ENCODE measurements around the gene ABHD1. TPM values are rescaled to one million over a fixed set of nuclear protein-coding genes. Genes with fewer than 3 reads are reported as not detected.

ABHD1 gene
- total and polyA plus RNA-seq, 4 donors, result 0.09 to 2.0 (median 0.61) TPM

GRCh38 chr2:27081984-27082772 is 41.4 kb upstream of the ABHD1 start:
- H3K27me3 ChIP-seq (ENCODE audit: control insufficient read depth in 4 of 4, insufficient read depth in 4 of 4, low read length in 3 of 4), result no peaks in the 10 kb centered on the region
- peaks cover 9 to 53% (median 25%) of the 10 kb centered on the region in 4 donors for H3K4me1 ChIP-seq (ENCODE audit: control insufficient read depth in 4 of 4, insufficient read depth in 4 of 4, low read length in 3 of 4)
- TF ChIP-seq NR2F2 (IDR thresholded peaks at IDR 0.05) (no peak), TAF1 (conservative IDR thresholded peaks at IDR 0.05) (no peak), REST (IDR thresholded peaks at IDR 0.05) (no peak), FOXA1 (IDR thresholded peaks at IDR 0.05) (no peak), RAD21 (IDR thresholded peaks at IDR 0.05) (no peak), ATF3 (IDR thresholded peaks at IDR 0.05) (no peak), EGR1 (IDR thresholded peaks at IDR 0.05; ENCODE audit: low read depth in 2 of 2) (no peak), ZBTB33 (IDR thresholded peaks at IDR 0.05) (no peak), HNF4G (IDR thresholded peaks at IDR 0.05) (no peak), FOXA2 (IDR thresholded peaks at IDR 0.05) (no peak), SP1 (IDR thresholded peaks at IDR 0.05) (no peak), MAX (IDR thresholded peaks at IDR 0.05) (no peak), YY1 (IDR thresholded peaks at IDR 0.05) (no peak), JUND (IDR thresholded peaks at IDR 0.05) (no peak), RXRA (IDR thresholded peaks at IDR 0.05) (no peak), CTCF (IDR thresholded peaks at IDR 0.05; ENCODE audit: low read depth, low read length, missing input control) (no peak)
- H3K9me3 ChIP-seq (ENCODE audit: control insufficient read depth in 4 of 4, low read length in 3 of 4), result no peaks in the 10 kb centered on the region
- WGBS, result 92% methylated on average over 38 of the region's 38 CpGs
- H3K4me3 ChIP-seq (ENCODE audit: low read depth in 1 of 3, low read length in 3 of 3), result no peak overlapping the region
- no peak for DNase-seq (ENCODE audit: low spot score)
- H3K36me3 ChIP-seq (ENCODE audit: control insufficient read depth in 4 of 4, insufficient read depth in 3 of 4, low read depth in 1 of 4, low read length in 3 of 4), result no peaks in the 10 kb centered on the region
- peak overlapping the region; percentile 72 to 80 for H3K27ac ChIP-seq (ENCODE audit: low read depth in 1 of 2, low read length in 2 of 2)
- no peak overlapping the region for H3K9ac ChIP-seq (ENCODE audit: low read depth in 1 of 2, low read length in 2 of 2)
